ENCODE data around the gene PAN3.

PAN3 gene

DNA sequence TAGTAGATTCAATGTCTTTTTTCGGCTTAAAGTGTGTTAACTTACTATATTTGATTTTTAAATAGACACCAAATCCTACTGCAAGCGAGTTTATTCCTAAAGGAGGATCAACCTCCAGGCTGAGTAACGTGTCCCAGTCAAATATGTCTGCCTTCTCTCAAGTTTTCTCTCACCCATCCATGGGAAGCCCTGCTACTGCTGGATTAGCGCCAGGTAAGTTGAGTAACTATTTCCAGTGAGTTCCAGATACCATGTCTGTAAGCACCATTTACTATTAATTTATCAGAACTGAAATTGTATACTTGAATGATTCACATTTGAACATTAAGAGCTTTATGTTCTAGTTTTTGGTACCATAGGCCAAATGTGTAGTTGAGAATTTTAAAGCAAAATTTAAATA, 81.8 kb downstream of the PAN3 start:
- no peak for DNase-seq

DNA sequence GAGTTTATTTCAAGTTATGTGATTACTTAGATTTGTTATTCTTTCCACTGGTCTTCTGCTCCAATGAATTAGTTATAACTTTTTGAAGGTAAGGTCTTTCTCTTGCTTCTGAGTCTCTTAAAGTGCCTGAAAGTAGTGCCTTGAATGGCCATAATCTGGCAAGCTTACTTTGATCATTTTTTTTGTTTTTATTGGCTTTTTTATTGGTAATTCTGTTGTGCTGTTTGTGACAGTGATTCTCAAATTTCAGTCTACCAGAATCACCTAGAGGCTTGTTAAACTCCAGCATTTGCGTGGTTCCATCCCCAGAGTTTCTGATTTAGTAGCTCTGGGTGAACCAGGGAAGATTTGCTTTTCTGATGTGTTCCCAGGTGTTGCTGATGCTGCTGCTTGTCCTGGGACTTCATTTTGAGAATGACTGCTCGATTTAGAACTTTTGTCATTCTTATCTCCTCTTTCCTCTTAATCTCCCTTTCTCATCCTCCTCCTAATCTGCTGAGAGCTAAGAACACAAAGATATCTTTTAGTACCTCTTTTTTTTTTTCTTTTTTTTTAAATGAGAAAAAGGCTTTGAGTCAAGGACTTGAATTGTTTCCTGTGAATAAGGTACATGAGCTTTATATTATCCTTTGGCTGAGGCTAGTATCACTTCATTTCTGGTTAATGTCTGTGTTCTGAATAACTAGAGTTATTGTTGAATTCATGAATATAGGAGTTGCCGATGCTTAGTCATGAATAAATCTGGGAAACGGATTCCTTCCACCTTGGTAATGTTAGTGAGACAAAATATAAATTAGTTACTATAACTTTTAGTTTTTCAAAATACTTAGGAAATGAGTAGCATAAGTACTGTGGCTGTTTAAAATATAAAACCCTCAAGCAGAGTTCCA, 91.4 kb downstream of the PAN3 start:
- DNase-seq, result no peak

DNA sequence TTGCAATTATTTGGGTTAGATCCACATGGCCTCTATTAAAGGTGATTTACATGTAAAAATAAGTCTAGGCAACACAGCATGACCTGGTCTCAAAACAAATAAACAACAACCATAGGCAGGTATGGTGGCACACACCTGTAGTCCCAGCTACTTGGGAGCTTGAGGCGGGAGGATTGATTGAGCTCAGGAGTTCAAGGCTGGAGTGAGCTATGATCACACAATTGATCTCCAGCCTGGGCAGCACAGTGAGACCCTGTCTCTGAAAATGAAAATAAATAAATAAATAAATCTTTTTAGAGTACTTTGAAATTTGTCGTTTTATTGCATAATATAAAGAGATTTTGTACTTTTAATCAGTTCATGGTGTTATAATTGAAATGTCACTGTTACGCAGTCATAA, 93.3 kb downstream of the PAN3 start:
- DNase-seq, result no peak

DNA sequence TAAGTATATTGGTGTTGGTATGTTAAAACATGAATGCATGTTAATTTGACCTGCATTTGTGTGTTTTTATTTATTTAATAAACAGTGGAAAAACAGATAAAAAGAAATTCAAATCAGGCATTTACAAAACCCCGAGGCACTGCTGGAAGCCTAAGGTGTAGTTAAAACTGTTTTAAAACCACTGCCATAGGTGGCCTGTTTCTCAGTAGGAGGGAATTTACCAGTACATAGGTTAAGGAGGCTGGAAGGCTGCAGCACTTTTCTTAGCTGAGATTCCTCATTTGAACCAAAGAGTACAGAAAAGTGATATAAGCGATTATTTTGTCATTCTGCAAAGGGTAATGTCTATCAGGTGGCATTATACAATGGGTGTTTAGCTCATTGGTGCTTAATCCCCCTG, 99.6 kb downstream of the PAN3 start:
- no peak for DNase-seq

DNA sequence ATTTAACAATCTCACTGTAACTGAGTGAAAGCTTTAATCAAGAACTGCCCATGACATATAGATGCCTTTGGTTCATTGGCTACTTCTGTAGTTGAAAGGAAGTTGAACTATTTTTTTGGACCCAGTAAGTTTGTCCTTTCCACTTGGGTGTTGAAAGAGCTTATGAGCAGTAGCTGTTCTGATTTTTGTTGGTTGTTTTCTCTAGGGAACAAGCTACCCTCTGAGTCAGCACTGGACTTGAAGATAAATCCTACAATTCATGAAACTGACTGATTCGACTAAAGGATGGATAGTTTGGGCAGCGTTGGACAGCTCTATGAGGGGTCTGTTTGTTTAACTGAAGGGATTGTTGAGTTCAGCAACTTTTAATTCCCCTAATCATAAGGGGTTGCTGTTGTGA, 101.0 kb downstream of the PAN3 start:
- DNase-seq, result no peak

GRCh38 chr13:28245465-28245864, 107.1 kb downstream of the PAN3 start:
- no peak for DNase-seq

- no peak for DNase-seq
Observed at GRCh38 chr13:28246891-28247290, 108.5 kb downstream of the PAN3 start.

- DNase-seq, result no peak
Observed at GRCh38 chr13:28248080-28248479, 109.7 kb downstream of the PAN3 start.

DNA sequence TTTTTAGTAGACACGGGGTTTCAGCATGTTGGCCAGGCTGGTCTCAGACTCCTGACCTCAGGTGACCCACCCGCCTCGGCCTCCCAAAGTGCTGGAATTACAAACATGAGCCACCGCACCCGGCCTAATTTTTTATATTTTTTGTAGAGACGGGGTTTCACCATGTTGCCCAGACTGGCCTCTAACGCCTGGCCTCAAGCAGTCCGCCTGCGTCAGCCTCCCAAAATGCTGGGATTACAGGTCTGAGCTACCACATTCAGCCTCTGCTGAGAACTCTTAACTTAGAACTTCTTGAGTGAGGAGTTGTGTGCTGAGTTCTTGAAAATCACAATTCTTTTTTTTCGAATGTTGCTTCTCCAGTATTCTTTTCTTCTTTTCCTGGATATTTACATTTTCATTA, 112.2 kb downstream of the PAN3 start:
- no peak for DNase-seq

GRCh38 chr13:28251466-28251865, 113.1 kb downstream of the PAN3 start:
- no peak for DNase-seq

GRCh38 chr13:28252547-28252946, 114.2 kb downstream of the PAN3 start:
- no peak for DNase-seq

GRCh38 chr13:28257305-28257704, 119.0 kb downstream of the PAN3 start:
- no peak for DNase-seq

DNA sequence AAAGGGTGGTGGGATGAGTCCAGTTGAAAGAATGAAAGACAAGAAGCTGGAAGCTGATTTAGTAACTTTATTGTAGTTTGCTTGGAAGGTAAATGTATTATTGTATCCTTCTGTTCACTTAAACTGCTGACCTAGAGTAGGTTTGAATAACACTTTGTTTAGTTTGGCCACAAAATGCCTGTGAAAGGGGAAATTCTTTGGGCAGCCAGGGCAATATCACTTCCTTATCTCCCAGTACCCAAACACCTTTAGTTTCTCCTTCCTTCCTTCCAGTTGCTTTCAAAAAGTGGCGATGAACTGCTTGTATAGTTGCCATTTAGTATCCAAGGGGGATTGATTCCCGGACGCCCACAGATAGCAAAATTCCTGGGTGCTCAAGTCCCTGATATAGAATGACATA, 120.1 kb downstream of the PAN3 start:
- no peak for DNase-seq

DNA sequence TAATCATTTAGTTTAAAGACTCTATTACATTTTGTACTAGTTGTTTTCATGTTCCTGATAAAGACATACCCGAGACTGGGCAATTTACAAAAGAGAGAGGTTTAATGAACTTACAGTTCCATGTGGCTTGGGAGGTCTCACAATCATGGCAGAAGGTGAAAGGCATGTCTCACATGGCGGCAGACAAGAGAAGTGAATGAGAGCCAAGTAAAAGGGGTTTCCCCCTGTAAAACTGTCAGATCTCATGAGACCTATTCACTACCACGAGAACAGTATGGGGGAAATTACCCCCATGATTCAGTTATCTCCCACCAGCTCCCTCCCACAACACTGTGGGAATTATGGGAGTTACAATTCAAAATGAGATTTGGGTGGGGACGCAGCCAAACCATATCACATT, 129.2 kb downstream of the PAN3 start:
- no peak for DNase-seq

DNA sequence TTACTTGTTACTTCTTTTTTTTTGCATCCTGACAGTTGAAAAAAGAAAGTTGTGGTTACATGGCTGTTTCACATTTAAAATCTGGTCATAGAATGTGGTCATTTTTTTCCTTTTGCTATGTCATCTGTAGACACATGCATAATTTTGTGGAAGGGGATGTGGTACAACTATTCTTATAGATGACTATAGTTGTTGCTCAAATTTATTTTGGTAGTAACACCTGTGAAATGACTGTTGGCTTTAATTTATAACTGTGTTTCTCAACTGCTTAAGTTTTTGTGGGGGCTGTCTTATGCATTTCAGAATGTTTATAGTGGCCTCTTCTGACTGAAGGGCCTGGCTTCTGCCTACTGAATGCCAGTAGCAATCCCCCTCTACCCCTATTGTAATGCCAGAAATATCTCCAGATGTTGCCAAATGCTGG, 130.5 kb downstream of the PAN3 start:
- DNase-seq, result no peak

DNA sequence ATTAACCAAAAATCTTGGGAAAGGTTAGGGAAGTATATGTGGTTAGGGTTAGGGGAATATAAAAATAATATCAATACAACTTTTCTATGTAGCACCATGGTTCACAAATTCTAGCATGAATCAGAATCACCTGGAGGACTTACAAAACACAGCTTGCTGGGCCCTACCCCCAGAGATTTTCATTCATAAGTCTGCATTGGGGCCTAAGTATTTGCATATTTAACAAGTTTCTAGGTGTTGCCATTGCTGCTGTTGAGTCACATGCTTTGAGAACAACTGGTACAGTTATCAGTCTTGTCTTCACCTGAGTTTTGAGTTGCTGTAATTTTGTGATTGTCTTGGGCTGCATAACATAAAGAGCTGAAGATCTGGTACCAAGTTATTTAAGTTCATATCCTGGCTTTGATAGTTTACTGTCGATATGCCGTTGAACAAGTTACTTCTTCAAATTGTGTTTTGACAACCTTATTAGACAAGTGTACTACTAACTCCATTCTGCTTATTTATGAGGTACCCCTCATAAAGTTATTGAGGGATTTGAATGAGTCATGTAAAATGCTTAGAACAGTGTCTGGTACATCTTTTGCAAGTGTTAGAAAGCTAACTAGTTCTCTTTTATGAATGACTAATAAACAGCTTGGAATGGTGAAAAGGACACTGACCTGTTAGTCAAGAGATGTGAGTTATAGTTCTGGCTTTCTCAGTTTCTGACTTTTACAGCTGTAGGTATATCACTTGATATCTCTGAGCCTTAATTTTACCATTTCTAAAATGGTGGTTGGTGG, 132.9 kb downstream of the PAN3 start:
- DNase-seq, result no peak

- no peak for DNase-seq
Observed at GRCh38 chr13:28273919-28274318, 135.6 kb downstream of the PAN3 start.

GRCh38 chr13:28282451-28282850, 144.1 kb downstream of the PAN3 start:
- no peak for DNase-seq

- DNase-seq, result no peak
Observed at GRCh38 chr13:28283600-28283999, 145.3 kb downstream of the PAN3 start.

DNA sequence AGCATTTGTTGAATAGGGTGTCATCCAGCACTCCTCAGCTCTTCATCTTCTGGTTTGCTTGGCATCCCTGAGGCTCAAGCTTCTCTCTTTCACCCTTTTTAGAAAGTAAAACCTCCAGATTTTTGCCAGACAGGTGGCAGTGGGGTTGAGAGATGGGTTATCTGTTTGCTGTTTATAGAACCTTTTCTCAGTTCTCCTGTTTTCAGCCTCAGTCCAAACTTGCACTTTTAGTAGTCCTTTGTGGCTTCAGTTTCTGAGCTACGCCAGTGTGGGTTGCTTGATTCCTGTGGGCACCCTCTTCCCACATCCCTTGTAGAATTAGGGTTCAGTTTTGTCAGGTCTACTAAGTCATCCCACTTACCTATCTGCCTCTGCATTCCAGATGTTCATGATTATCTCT, 147.9 kb downstream of the PAN3 start:
- DNase-seq, result no peak

GRCh38 chr13:28297341-28297740, 159.0 kb downstream of the PAN3 start:
- DNase-seq, result no peak

DNA sequence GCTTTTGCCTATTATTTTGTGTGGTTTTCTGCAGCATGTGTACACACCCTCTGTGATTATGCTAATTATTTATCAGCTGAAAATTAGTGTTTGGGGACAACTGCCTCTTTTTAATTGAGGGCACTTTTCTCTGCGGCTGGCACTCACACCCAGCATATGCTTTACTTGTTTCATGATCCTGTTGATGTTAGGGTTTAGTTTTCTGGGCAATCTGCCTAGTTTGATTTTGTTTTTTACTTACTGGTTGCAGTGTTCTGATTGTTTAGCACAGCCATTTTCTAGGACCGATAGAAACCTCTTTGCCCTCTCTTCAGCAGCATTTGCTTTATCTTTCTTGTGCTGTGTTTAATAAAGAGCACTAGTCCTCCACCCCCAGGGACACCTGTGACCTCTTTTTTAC, 161.6 kb downstream of the PAN3 start:
- DNase-seq, result no peak

GRCh38 chr13:28301839-28302238, 163.5 kb downstream of the PAN3 start:
- no peak for DNase-seq

DNA sequence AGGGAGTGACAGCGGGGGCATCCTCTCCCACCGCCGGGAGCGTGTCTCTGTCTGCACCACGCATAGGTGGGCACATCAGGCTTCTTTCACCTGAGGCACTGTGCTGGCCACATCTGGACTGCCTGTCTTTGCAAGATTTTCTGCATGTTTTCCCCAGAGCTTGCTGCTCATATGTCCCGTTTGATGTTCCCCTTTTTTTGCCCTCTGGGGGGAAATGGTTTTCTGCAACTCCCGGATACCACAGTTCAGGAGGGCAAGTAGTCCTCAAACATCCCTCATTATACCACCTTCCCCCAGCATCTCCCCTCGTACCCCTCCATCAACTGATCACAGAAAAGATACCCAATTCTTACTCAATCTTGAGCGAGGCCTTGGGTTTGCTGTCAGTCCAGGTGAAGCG, 168.0 kb downstream of the PAN3 start:
- no peak for DNase-seq

Measured in NCI-H1436 (cell line).